GM12864 (cell line): ENCODE measurements around the gene HAPLN1.

ENCODE experiments used
- DNase-seq: peaks from one replicate; pipeline ENCODE4 v3.0.0-alpha.2; 2011; ENCODE audit warnings: low read depth
- H3K4me3 ChIP-seq: 2 replicates; pipeline ENCODE4 v1.5.1; 2011; ENCODE audit warnings: mild to moderate bottlenecking, low read depth, low read length, control low read depth
- TF ChIP-seq, protein P1 (sequence below): IDR thresholded peaks from 2 replicates; pipeline ENCODE4 v1.5.1; 2011; ENCODE audit warnings: low read depth, mild to moderate bottlenecking, moderate library complexity, low read length, control low read depth, inconsistent platforms; ENCODE audit errors: missing control alignments

HAPLN1 gene

DNA sequence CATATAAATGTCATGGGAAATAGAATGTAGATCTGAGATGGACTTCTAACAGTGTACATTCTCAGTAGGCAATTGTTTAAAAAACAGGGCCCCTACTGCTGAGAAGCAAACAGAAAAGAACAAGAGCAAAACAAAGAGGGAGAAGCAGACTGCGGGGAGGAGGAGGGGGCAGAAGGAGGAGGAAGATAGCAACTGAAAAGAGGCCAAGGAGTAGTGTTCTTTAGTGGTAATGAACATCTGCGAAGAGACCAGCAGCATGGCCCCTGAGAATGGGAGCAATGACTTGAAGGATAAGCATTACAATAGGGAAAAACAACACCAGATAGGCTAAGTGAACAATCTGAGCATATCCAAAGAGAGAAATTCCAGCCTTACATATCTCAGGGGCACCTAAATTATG lies 36.8 kb downstream of the HAPLN1 start:
- no peak for DNase-seq
- TF ChIP-seq, protein P1, sequence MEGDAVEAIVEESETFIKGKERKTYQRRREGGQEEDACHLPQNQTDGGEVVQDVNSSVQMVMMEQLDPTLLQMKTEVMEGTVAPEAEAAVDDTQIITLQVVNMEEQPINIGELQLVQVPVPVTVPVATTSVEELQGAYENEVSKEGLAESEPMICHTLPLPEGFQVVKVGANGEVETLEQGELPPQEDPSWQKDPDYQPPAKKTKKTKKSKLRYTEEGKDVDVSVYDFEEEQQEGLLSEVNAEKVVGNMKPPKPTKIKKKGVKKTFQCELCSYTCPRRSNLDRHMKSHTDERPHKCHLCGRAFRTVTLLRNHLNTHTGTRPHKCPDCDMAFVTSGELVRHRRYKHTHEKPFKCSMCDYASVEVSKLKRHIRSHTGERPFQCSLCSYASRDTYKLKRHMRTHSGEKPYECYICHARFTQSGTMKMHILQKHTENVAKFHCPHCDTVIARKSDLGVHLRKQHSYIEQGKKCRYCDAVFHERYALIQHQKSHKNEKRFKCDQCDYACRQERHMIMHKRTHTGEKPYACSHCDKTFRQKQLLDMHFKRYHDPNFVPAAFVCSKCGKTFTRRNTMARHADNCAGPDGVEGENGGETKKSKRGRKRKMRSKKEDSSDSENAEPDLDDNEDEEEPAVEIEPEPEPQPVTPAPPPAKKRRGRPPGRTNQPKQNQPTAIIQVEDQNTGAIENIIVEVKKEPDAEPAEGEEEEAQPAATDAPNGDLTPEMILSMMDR: no peak
- no peak overlapping the region for H3K4me3 ChIP-seq

- H3K4me3 ChIP-seq: no peak overlapping the region
- TF ChIP-seq, protein P1: no peak
- no peak for DNase-seq
Measured at GRCh38 chr5:83672646-83673045, 48.0 kb downstream of the HAPLN1 start.

DNA sequence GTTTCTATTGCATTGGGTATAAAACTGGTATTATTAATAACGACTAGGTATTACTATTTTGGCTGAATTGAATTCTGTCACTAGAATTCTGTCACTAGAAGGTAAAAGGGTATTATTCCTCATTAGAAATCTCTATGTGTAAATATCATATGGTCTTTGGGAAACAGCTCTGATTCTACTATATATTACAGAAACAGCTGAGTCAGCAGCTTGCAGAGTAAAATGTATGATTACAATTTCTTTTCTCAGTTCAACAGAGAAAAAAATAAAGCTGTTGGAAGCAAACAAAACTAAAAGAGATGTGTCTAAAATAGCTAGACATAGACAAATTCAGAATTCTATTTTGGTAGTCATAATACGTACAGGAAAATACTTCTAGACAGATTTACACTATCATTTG lies 48.5 kb downstream of the HAPLN1 start:
- H3K4me3 ChIP-seq: no peak overlapping the region
- no peak for DNase-seq
- TF ChIP-seq, protein P1: no peak

DNA sequence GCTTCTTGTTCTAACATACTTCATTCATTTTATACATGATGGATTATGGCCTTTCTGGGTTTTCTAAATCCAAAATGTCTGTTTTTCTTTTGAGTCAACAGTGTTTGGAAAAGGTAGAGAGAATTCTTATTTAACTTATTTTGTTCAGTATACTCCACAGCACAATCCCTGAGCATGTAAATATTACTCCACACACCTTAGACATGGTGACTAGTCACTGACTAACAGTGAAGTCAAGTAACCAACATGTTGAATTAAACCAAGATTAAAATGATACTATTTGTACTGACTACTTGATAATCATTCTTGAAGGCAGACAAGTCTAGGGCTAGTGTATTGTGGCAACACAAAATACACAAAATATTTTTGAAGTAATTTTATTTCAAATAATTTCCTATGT lies 55.0 kb downstream of the HAPLN1 start:
- TF ChIP-seq, protein P1: no peak
- no peak overlapping the region for H3K4me3 ChIP-seq
- no peak for DNase-seq

- TF ChIP-seq, protein P1: no peak
Measured at GRCh38 chr5:83662558-83662957, 58.1 kb downstream of the HAPLN1 start.

DNA sequence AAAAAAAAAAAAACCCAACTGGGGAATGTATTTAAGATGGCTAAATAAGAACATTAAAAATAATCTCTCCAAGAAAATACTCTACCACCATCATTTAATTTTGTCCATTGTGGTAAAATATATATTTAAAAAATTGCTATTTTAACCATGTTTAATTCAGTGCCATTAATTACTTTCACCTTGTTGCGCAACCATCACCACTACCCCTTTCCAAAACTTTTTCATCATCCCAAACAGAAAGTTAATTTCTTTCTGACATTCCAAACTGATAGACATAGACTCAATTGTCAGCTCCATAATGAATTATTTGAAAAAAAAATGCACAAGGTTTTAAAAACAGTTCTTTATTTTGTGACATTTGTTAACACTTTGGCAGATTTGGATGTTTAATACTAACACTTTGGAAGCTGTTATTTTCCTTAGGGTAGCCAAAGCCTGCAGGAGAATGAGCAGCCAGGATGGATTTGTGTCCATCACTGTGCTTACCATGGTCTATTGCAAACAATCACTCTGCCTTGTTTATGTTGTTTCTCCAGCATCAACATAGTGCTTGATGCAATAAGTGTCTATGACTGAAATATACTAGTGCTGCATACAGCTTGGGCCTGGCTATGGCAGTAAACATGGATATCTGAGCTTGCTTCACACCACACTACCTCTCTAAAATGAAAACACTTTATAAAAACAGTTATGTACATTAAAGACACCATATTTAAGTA lies 62.7 kb downstream of the HAPLN1 start:
- H3K4me3 ChIP-seq: no peak overlapping the region
- no peak for DNase-seq
- TF ChIP-seq, protein P1: no peak

More at GRCh38 chr5:83662558-83662957, 58.1 kb downstream of the HAPLN1 start:
- no peak overlapping the region for H3K4me3 ChIP-seq
- no peak for DNase-seq

GRCh38 chr5:83654427-83654994 lies 66.1 kb downstream of the HAPLN1 start:
- no peak overlapping the region for H3K4me3 ChIP-seq
- no peak for DNase-seq
- TF ChIP-seq, protein P1: no peak
